ENCODE data around the gene NXPH1. TPM values are rescaled to one million over a fixed set of nuclear protein-coding genes. Genes with fewer than 3 reads are reported as not detected.

Gene NXPH1
- total and polyA plus RNA-seq, 3 donors from 2014 or later = 0.24 to 0.94 (median 0.37) TPM

DNA sequence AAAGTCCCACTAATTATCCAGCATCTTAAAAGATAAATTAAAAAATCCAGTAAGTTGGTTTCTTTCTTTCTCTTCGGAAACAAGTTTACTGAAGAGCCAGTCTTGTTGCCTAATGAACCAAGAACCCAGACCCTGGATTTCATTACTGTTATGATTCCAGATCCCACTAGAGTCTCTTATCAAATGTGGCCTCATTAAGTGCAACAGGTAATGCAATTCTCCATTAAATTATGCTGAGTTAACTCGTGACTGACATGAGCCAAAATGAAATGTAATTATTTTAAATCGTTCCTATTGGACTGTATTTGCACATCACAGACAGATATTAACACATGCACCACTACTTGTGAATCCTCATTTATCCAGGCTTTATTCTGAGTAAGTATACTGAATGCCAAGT lies 115.6 kb downstream of the NXPH1 start:
- TF ChIP-seq POLR2A (IDR thresholded peaks at IDR 0.05) = no peak
- TF ChIP-seq, protein P1, sequence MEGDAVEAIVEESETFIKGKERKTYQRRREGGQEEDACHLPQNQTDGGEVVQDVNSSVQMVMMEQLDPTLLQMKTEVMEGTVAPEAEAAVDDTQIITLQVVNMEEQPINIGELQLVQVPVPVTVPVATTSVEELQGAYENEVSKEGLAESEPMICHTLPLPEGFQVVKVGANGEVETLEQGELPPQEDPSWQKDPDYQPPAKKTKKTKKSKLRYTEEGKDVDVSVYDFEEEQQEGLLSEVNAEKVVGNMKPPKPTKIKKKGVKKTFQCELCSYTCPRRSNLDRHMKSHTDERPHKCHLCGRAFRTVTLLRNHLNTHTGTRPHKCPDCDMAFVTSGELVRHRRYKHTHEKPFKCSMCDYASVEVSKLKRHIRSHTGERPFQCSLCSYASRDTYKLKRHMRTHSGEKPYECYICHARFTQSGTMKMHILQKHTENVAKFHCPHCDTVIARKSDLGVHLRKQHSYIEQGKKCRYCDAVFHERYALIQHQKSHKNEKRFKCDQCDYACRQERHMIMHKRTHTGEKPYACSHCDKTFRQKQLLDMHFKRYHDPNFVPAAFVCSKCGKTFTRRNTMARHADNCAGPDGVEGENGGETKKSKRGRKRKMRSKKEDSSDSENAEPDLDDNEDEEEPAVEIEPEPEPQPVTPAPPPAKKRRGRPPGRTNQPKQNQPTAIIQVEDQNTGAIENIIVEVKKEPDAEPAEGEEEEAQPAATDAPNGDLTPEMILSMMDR (IDR thresholded peaks at IDR 0.05) = no peak
- Histone ChIP-seq H3K4me1 (no peaks in the 10 kb centered on the region), H3K27ac (no peak overlapping the region), H3K4me3 (no peak overlapping the region), H3K9me3 (no peaks in the 10 kb centered on the region), H3K27me3 (no peaks in the 10 kb centered on the region), H3K36me3 (ENCODE audit: low read depth, missing control alignments) (no peaks in the 10 kb centered on the region)
- WGBS, 2 donors = 75 to 82% methylated on average over 3 of the region's 3 CpGs
- DNase-seq = no peak
- intact Hi-C loops (cut with DNase I; ENCODE audit: low total_unique reads) = no loop called here

DNA sequence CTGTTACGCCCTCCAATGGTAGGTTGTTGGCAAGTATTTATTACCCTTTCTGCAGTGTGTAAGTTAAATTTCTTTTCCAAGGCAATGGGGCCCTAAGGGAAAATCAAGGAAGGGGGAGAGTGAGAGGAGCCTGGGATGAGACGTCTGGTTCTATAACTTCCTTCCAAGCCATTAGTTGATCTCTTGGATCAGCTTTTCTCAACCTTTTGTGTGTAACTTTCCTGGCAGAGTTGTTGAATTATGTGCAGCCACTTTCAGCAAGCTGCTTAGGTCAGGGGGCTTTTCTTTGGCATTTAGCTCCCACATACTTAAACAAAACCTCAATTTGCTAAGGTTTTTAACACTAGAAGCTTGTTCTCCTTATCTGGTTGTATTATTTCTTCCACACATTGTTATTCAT lies 127.1 kb downstream of the NXPH1 start:
- Histone ChIP-seq H3K4me1 (no peaks in the 10 kb centered on the region), H3K27ac (no peak overlapping the region), H3K9me3 (no peaks in the 10 kb centered on the region), H3K4me3 (no peak overlapping the region), H3K36me3 (ENCODE audit: low read depth, missing control alignments) (no peaks in the 10 kb centered on the region), H3K27me3 (no peaks in the 10 kb centered on the region)
- intact Hi-C loops (cut with DNase I; ENCODE audit: low total_unique reads) = no loop called here
- 53 to 60% methylated on average over 2 of the region's 2 CpGs for WGBS, 2 donors
- TF ChIP-seq POLR2A (IDR thresholded peaks at IDR 0.05) = no peak
- TF ChIP-seq, protein P1 (IDR thresholded peaks at IDR 0.05) = no peak
- no peak for DNase-seq

DNA sequence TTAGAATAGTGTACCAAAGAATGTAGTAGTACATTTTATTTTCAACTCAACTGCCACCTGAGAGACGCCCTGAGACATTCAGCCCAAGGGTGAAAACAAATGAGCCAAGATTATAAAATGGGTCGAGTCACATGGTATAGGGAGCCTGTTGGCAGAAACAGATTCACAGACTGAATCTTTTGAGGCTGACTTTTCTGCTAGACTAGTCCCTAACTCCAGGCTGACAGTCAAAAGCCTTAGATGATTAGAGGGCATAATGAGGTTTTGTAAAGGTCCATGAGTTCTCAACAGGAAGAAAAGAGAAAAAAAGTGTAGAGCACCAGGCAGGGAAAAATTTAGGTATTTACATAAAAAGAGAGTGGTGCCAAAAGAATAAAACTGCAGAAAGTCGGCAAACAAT lies 128.0 kb downstream of the NXPH1 start:
- intact Hi-C loops (cut with DNase I; ENCODE audit: low total_unique reads) = no loop called here
- Histone ChIP-seq H3K9me3 (no peaks in the 10 kb centered on the region), H3K27ac (no peak overlapping the region)

DNA sequence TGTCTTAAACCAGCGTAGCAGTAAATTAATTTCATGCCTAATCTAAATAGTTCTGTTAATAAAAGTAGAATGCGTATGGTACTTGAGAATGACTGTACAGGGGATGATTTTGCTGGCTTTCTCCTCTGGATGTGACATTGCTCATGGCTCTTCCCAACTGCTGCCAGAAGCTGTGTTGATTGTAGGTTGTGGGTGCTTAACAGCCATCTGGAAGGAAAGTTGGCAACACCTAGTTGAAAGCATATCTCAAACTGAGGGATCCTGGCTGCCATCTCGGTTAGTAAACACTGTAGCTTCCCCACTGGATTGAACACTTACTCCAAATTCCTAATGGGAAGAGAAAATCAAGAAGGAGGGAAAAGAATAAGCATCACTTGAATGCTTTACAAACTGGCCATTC lies 130.9 kb downstream of the NXPH1 start:
- 86 to 89% methylated on average over 3 of the region's 3 CpGs for WGBS, 2 donors

More for the DNA sequence above, 128.0 kb downstream of the NXPH1 start:
- 71 to 84% methylated on average over 3 of the region's 3 CpGs for WGBS, 2 donors
- H3K36me3 ChIP-seq (ENCODE audit: low read depth, missing control alignments) = no peaks in the 10 kb centered on the region
- no peak for DNase-seq
- no peak for TF ChIP-seq POLR2A (IDR thresholded peaks at IDR 0.05)
- TF ChIP-seq, protein P1 (IDR thresholded peaks at IDR 0.05) = no peak
- no peaks in the 10 kb centered on the region for H3K27me3 ChIP-seq
- no peak overlapping the region for H3K4me3 ChIP-seq
- no peaks in the 10 kb centered on the region for H3K4me1 ChIP-seq

GRCh38 chr7:8566016-8566415 lies 132.6 kb downstream of the NXPH1 start:
- no peak overlapping the region for H3K27ac ChIP-seq
- H3K36me3 ChIP-seq (ENCODE audit: low read depth, missing control alignments) = no peaks in the 10 kb centered on the region
- DNase-seq = no peak
- H3K9me3 ChIP-seq = no peaks in the 10 kb centered on the region
- no peaks in the 10 kb centered on the region for H3K4me1 ChIP-seq
- intact Hi-C loops (cut with DNase I; ENCODE audit: low total_unique reads) = no loop called here
- 90 to 91% methylated on average over 2 of the region's 2 CpGs for WGBS, 2 donors
- H3K4me3 ChIP-seq = no peak overlapping the region
- no peaks in the 10 kb centered on the region for H3K27me3 ChIP-seq
- TF ChIP-seq, protein P1 (IDR thresholded peaks at IDR 0.05) = no peak
- TF ChIP-seq POLR2A (IDR thresholded peaks at IDR 0.05) = no peak

More for the DNA sequence above, 130.9 kb downstream of the NXPH1 start:
- Histone ChIP-seq H3K27me3 (no peaks in the 10 kb centered on the region), H3K4me1 (no peaks in the 10 kb centered on the region), H3K4me3 (no peak overlapping the region), H3K9me3 (no peaks in the 10 kb centered on the region), H3K27ac (no peak overlapping the region), H3K36me3 (ENCODE audit: low read depth, missing control alignments) (no peaks in the 10 kb centered on the region)
- TF ChIP-seq, protein P1 (IDR thresholded peaks at IDR 0.05) = no peak
- no peak for TF ChIP-seq POLR2A (IDR thresholded peaks at IDR 0.05)
- DNase-seq = no peak
- intact Hi-C loops (cut with DNase I; ENCODE audit: low total_unique reads) = no loop called here

Measured in testis (tissue), 3 donors.